ENCODE results near the gene SF3A2. TPM values are rescaled to one million over a fixed set of nuclear protein-coding genes. Genes with fewer than 3 reads are reported as not detected.
A peak's percentile ranks its signal among the peaks of the same experiment; 100 is the strongest.

Gene SF3A2
- total and polyA plus RNA-seq, 12 donors: 3.9 to 110 (median 28.2) TPM

DNA sequence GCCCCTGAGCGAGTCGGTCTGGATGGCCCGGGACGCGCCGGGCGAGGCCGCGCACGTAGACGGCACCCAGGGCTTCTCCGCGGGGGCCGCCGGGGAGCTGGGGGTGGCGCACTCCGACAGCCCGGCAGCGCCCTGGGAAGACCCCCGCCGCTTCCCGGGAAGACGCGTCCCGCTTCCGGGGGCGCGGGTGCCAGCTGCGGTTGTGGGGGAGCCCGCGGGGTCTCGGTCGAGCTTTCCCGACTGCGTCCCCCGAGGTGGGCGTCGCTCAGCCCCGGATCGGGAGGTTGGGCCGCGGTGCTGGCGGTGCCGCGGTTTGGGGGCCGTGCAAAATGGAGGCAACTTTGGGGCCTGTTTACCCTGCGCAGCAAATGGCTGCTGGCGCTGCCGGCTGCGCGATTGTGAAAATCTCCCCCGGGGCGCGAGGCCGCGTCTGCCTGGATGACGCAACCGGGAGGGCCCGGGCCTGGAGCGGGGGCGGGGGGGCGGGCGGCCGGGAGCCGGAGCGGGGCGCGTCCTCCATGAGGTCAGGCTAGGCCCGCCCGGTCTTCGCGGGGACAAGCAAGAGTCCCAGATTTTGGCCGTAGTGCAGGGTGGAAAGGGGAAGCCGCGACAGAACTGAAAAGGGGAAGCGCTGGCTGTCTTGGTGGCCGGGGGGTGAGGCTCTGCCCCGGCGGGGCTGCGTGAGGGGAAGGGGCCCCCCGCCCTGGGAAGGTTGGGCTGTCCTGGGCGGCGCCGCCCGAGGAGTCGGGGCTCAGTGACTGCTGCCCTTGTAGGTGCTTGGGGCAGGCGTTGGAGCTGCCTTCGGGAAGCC, 34.0 kb downstream of the SF3A2 start:
- H3K27ac ChIP-seq: peak overlapping the region; percentile 95 to 100 (median 99)
- intact Hi-C loops (cut with DNase I): loop anchor here (5.0 kb wide), 2 partner anchors 33 to 113 kb away; partner anchors contain the start of genes PLEKHJ1 (in 1 of the 2) and SF3A2 (in 1 of the 2)
- WGBS, 4 donors: 0 to 2% (median 0%) methylated on average over 5 to 88 of the region's 88 CpGs
- no peaks in the 10 kb centered on the region for H3K9me3 ChIP-seq (replicated peaks in 1 of 3)
- peak overlapping the region; percentile 72 to 100 (median 86) for H3K4me3 ChIP-seq
- peaks cover 0 to 24% of the 10 kb centered on the region in 2 donors for H3K36me3 ChIP-seq (replicated peaks in 1 of 2)
- H3K27me3 ChIP-seq: no peaks in the 10 kb centered on the region
- peak; percentile 86 to 91 (median 87) for DNase-seq
- peaks cover 31 to 59% of the 10 kb centered on the region in 2 donors for H3K4me1 ChIP-seq (replicated peaks in 1 of 2)
- TF ChIP-seq POLR2A (IDR thresholded peaks at IDR 0.05): peak; percentile 68 to 89
- no peak for TF ChIP-seq CTCF (IDR thresholded peaks at IDR 0.05)

- no peaks in the 10 kb centered on the region for H3K9me3 ChIP-seq (replicated peaks in 1 of 3)
- WGBS, 4 donors: 15 to 66% (median 20%) methylated on average over 13 to 43 of the region's 43 CpGs
- TF ChIP-seq CTCF (IDR thresholded peaks at IDR 0.05): no peak
- peak in 1 of 2 donors; percentile 71 for TF ChIP-seq POLR2A (IDR thresholded peaks at IDR 0.05)
- peaks cover 0 to 24% of the 10 kb centered on the region in 2 donors for H3K36me3 ChIP-seq (replicated peaks in 1 of 2)
- intact Hi-C loops (cut with DNase I): loop anchor here (2.0 to 5.0 kb wide), 3 partner anchors 34 to 114 kb away; partner anchors contain the start of genes PLEKHJ1 (in 2 of the 2) and SF3A2 (in 2 of the 2)
- H3K27ac ChIP-seq: peak overlapping the region; percentile 84 to 100 (median 99)
- peaks cover 31 to 63% of the 10 kb centered on the region in 2 donors for H3K4me1 ChIP-seq (replicated peaks in 1 of 2)
- no peaks in the 10 kb centered on the region for H3K27me3 ChIP-seq
- DNase-seq: peak; percentile 40 to 81 (median 74)
- H3K4me3 ChIP-seq: peak overlapping the region in 2 of 4 donors; percentile 75 to 97
Measured at GRCh38 chr19:2271234-2272103, 34.8 kb downstream of the SF3A2 start.

DNA sequence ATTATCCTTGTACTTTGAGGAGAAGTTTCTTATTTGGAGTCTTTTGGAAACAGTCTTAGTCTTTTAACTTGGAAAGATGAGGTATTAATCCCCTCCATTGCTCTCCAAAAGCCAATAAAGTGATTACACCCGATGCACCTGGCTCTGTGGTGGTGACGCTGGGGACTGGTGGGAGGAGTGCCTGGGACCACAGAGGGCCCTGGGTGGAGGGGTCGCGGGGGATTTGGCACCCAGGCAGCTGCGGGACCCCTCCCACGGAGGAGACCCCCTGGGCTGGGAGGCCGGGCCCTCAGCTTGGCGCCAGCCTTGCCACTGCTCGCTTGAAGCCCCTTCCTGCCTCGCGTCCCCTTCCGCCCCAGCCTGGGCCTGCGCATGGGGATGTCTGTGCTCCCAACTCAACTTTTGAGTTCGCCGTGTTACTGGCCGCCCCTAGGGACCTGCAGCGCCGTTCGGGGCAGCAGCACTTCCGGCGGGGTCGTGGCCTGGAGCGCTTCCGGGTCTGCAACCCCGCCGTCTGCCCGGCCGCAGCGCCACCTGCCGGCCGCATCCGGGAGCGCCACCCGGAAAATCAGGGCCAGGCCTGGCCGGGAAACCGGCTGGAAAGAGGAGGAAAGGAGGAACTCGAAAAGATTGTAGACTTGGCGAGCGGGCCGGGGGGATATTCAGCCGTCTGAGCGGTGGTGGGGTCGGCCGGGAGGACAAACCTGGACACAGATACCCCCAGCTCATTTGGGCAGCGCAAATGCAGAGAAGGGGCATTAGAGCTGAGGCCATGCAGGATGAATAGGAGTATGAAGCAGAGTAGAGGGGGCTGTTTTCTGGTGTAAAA, 36.9 kb downstream of the SF3A2 start:
- Histone ChIP-seq H3K9me3 (replicated peaks in 1 of 3) (no peaks in the 10 kb centered on the region), H3K4me3 (peak overlapping the region in 1 of 4 donors; percentile 39), H3K4me1 (replicated peaks in 1 of 2) (peaks cover 31 to 53% of the 10 kb centered on the region in 2 donors), H3K27ac (peak overlapping the region in 4 of 5 donors; percentile 58 to 100 (median 77)), H3K36me3 (replicated peaks in 1 of 2) (peaks cover 0 to 24% of the 10 kb centered on the region in 2 donors), H3K27me3 (no peaks in the 10 kb centered on the region)
- WGBS, 4 donors: 7 to 12% (median 9%) methylated on average over 20 to 45 of the region's 45 CpGs
- DNase-seq: peak; percentile 65 to 84 (median 75)
- intact Hi-C loops (cut with DNase I): loop anchor here (2.0 to 5.0 kb wide), 3 partner anchors 36 to 116 kb away; partner anchors contain the start of genes PLEKHJ1 (in 2 of the 2) and SF3A2 (in 2 of the 2)
- peak in 1 of 2 donors; percentile 13 for TF ChIP-seq POLR2A (IDR thresholded peaks at IDR 0.05)
- TF ChIP-seq CTCF (IDR thresholded peaks at IDR 0.05): peak; percentile 83 to 99 (median 97)
